Mammary microvascular endothelial cell (primary cell): Measurements from ENCODE around the gene SPDYE3. TPM values are rescaled to one million over a fixed set of nuclear protein-coding genes. Genes with fewer than 3 reads are reported as not detected.

ENCODE experiments used
- total RNA-seq: library from RNA; depleted of rRNA; stranded (reverse); fragments of >200 nt; gene quantifications from 2 replicates; pipeline ENCODE4 v1.2.3, GENCODE V29; 2015

The SPDYE3 gene, protein sequence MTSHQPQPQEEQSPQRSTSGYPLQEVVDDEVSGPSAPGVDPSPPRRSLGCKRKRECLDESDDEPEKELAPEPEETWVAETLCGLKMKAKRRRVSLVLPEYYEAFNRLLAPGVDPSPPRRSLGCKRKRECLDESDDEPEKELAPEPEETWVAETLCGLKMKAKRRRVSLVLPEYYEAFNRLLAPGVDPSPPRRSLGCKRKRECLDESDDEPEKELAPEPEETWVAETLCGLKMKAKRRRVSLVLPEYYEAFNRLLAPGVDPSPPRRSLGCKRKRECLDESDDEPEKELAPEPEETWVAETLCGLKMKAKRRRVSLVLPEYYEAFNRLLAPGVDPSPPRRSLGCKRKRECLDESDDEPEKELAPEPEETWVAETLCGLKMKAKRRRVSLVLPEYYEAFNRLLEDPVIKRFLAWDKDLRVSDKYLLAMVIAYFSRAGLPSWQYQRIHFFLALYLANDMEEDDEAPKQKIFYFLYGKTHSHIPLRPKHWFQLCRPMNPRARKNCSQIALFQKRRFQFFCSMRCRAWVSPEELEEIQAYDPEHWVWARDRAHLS
- 0.05 TPM in 1 of 2 replicates, not detected in the other for total RNA-seq

DNA sequence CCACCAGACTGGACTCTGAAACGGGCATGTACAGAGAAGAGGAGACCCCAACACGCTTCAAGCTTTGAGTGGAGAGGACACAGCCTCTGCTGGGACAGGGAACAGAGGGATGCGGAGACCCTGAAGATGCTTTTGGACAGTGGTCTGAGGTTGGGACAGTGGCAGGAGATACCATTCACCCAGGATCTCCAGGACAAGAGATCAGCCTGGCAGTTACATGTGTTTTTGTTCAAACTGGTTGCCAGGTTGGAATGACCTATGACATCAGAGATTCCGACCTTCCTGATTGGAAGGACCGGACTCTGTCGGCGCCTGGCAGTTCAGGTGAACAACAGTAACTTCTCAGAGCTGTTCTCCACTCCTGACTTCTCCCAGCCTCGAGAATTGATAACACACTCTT lies at the start of gene SPDYE3:
TSS of gene SPDYE3 (plus strand) at position 301 of the 400 bp plus-strand sequence. CDS start 184 bp downstream, outside the sequence.

DNA sequence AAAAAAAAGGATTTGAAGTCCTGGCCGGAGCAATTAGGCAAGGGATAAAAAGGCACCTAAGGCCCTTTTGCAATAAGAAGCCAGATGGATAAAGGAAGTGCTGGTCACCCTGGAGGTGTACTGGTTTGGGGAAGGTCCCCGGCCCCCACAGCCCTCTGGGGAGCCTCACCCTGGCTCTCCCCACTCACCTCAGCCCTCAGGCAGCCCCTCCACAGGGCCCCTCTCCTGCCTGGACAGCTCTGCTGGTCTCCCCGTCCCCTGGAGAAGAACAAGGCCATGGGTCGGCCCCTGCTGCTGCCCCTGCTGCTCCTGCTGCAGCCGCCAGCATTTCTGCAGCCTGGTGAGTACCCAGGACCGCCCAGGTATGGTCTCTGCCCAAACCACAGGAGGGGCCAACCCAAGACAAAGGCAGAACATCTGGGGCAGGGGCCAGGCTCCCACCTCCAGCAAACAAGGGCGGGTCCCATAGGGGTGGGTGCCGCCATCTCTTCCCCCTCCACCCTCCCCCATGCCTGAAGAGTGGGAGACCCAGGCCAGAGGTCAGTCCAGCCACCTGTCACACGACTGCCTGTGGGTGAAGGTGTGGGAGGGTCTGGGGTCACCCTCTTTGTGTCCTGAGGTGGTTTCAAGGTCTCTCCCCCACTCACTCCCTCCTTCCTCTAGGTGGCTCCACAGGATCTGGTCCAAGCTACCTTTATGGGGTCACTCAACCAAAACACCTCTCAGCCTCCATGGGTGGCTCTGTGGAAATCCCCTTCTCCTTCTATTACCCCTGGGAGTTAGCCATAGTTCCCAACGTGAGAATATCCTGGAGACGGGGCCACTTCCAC lies 50.7 kb downstream of the SPDYE3 start, which contains the start of gene PILRB:
TSS of gene PILRB (plus strand) at position 91 of the 830 bp plus-strand sequence. CDS start at position 277, 186 bp downstream.

Other genes starting within 250 kb of the SPDYE3 start
- 19.1 and 21.1 TPM in 2 replicates for gene ZNF3, start 226.0 kb upstream of the SPDYE3 start, total RNA-seq
- gene COPS6, start 218.7 kb upstream of the SPDYE3 start, total RNA-seq: 102 and 125 TPM in 2 replicates
- gene MCM7, start 206.3 kb upstream of the SPDYE3 start, total RNA-seq: 149 and 155 TPM in 2 replicates
- 16.1 and 18.5 TPM in 2 replicates for gene AP4M1, start 206.1 kb upstream of the SPDYE3 start, total RNA-seq
- gene TAF6, start 188.3 kb upstream of the SPDYE3 start, total RNA-seq: 56.0 and 63.9 TPM in 2 replicates
- 23.8 and 25.7 TPM in 2 replicates for gene CNPY4, start 188.1 kb upstream of the SPDYE3 start, total RNA-seq
- gene MBLAC1, start 180.7 kb upstream of the SPDYE3 start, total RNA-seq: 4.7 and 5.0 TPM in 2 replicates
- gene LAMTOR4, start 158.8 kb upstream of the SPDYE3 start, total RNA-seq: 184 and 224 TPM in 2 replicates
- gene TRAPPC14, start 149.0 kb upstream of the SPDYE3 start, total RNA-seq: 4.7 and 6.3 TPM in 2 replicates
- gene GAL3ST4, start 139.1 kb upstream of the SPDYE3 start, total RNA-seq: 2.7 and 3.9 TPM in 2 replicates
- 0.89 and 1.00 TPM in 2 replicates for gene GPC2, start 130.3 kb upstream of the SPDYE3 start, total RNA-seq
- 0.10 and 0.13 TPM in 2 replicates for gene STAG3, start 129.8 kb upstream of the SPDYE3 start, total RNA-seq
- gene PVRIG, start 87.8 kb upstream of the SPDYE3 start, total RNA-seq: not detected in 2 replicates
- 14.1 and 18.6 TPM in 2 replicates for gene PILRB, start 50.4 kb downstream of the SPDYE3 start, total RNA-seq
- not detected in 2 replicates for gene PILRA, start 65.8 kb downstream of the SPDYE3 start, total RNA-seq
- 0.60 and 0.98 TPM in 2 replicates for gene ZCWPW1, start 121.0 kb downstream of the SPDYE3 start, total RNA-seq
- 38.4 and 42.4 TPM in 2 replicates for gene MEPCE, start 122.1 kb downstream of the SPDYE3 start, total RNA-seq
- gene PPP1R35, start 128.8 kb downstream of the SPDYE3 start, total RNA-seq: 26.4 and 38.2 TPM in 2 replicates
- gene SPACDR, start 156.6 kb downstream of the SPDYE3 start, total RNA-seq: 0.87 and 3.4 TPM in 2 replicates
- 62.0 and 63.5 TPM in 2 replicates for gene TSC22D4, start 171.5 kb downstream of the SPDYE3 start, total RNA-seq
- gene NYAP1, start 176.2 kb downstream of the SPDYE3 start, total RNA-seq: 2.1 and 2.9 TPM in 2 replicates
- 46.2 and 49.0 TPM in 2 replicates for gene AGFG2, start 231.5 kb downstream of the SPDYE3 start, total RNA-seq